OCI-LY3 (cell line): ENCODE measurements around the gene ZKSCAN4.

ENCODE experiments used
- CTCF ChIP-seq: fragments of 200-600, 300-600 bp; sonication (generic); IDR thresholded peaks from 2 replicates; pipeline ENCODE4 v1.5.1; 2014; ENCODE audit warnings: antibody characterized with exemption, low read length, low read depth
- EZH2phosphoT487 ChIP-seq: fragments of 200-600 bp; shearing (Covaris generic); IDR thresholded peaks from 2 replicates; pipeline ENCODE4 v1.6.1; 2018; ENCODE audit warnings: antibody characterized with exemption, mixed run types, low read depth

DNA sequence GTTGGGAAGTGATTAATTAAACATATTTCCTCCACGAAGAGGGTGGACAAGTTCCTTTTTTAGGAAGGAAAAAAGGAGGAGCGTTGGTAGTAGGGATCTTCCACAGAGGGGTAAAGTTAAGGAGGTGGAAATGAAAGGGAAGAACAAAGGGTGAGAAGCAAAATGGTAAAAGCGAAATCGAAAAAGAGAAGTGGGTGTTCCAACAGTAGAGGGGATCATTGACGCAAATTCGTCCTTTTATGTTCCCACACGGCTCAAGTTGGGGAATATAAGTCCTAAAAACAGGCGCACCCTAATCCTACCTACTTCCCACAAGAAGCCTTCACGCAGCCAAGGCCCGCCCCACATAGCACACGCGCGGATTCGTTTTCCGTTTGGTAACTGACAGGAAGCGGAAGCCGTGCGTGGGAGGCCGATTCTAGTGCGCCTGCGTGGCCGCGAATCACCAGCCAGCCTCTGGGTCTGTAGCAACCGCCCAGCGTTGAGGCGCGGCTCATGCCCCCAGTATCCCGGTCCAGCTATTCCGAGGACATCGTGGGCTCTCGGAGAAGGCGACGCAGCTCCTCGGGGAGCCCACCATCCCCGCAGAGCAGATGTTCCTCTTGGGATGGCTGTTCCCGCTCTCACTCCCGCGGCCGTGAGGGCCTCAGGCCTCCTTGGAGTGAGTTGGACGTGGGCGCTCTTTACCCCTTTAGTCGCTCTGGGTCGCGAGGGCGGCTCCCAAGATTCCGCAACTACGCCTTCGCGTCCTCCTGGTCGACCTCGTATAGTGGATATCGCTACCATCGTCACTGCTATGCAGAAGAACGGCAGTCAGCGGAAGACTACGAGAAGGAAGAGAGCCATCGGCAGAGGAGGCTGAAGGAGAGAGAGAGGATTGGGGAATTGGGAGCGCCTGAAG lies 7.1 kb upstream of the ZKSCAN4 start, which contains the start of gene NKAPL:
- TF ChIP-seq CTCF (no peak), EZH2phosphoT487 (no peak)
